K562 (cell line): ENCODE results near the gene ITGB5. TPM values are rescaled to one million over a fixed set of nuclear protein-coding genes. Genes with fewer than 3 reads are reported as not detected.

Source experiments
- ATAC-seq: fragments of 200-7000 bp; cut with Tn5 transposase; 3 replicates; pipeline ENCODE4 v1.9.1; 2020; ENCODE audit warnings: moderate library complexity
- Bru-seq: library from RNA; stranded (reverse); fragments of 400-500 nt; gene quantifications from one replicate; lab custom pipeline; 2021; lab: Mats Ljungman, UMichigan
- BruChase-seq, 2 experiments: library from RNA; stranded (reverse); fragments of 400-500 nt; gene quantifications; one replicate each; lab custom pipeline; 2021; lab: Mats Ljungman, UMichigan
- BruUV-seq: library from RNA; stranded (reverse); fragments of 400-500 nt; replicated peaks from 2 replicates; lab custom pipeline; 2021; lab: Mats Ljungman, UMichigan
- CTCF ChIA-PET: fragments of 300-600 bp; formaldehyde crosslinking; extraction: SDS; loops from one replicate; lab custom pipeline; 2021; ENCODE audit warnings: low intra/inter-chr PET ratio; lab: Yijun Ruan, JAX
- POLR2A ChIA-PET: fragments of 300-600, 350-650 bp; sonication (Branson Sonifier 250); formaldehyde crosslinking; extraction: SDS; loops from one replicate; lab custom pipeline; 2021; ENCODE audit warnings: antibody characterized with exemption, inconsistent platforms; lab: Yijun Ruan, JAX
- DNase-seq, 4 experiments: peaks; one replicate each; pipeline versions ENCODE4 v3.0.0 to v3.0.0-alpha.2; 2011 to 2018; ENCODE audit warnings: low spot score in 3 of 4, mixed read lengths in 3 of 4; ENCODE audit errors: extremely low read depth in 1 of 4
- FAIRE-seq: peaks from 2 replicates; lab custom pipeline; 2011; peaks lifted over from hg19 to GRCh38; lab: Jason Lieb, UNC
- H2AFZ ChIP-seq: 2 replicates; pipeline ENCODE4 v1.6.0; 2011; ENCODE audit warnings: low read depth, low read length, control low read depth, inconsistent platforms
- H3K27ac ChIP-seq: fragments of 200-600 bp; 3 replicates; pipeline ENCODE4 v1.8.0; 2011; ENCODE audit warnings: low read depth, mild to moderate bottlenecking, control low read depth, inconsistent platforms, low read length, moderate library complexity, mixed read lengths; ENCODE audit errors: extremely low read depth
- H3K27me3 ChIP-seq, 2 experiments: fragments of 300-600 bp in 1 of 2; 2 replicates in 1 of 2; 3 replicates in 1 of 2; pipeline versions ENCODE4 v1.6.0 to v1.8.0; 2011; ENCODE audit warnings: inconsistent platforms in 2 of 2, low read length in 2 of 2, mild to moderate bottlenecking in 1 of 2, mixed read lengths in 1 of 2, moderate library complexity in 1 of 2; ENCODE audit not compliant: control insufficient read depth in 2 of 2, insufficient read depth in 2 of 2
- H3K36me3 ChIP-seq: fragments of 300-600 bp; 3 replicates; pipeline ENCODE4 v1.8.0; 2011; ENCODE audit warnings: mild to moderate bottlenecking, low read length, inconsistent platforms; ENCODE audit not compliant: control insufficient read depth, insufficient read depth
- H3K4me1 ChIP-seq, 2 experiments: fragments of 200-600 bp in 1 of 2; replicated peaks in 1 of 2; 2 replicates in 1 of 2; 3 replicates in 1 of 2; pipeline versions ENCODE4 v1.5.1 to v1.8.0; 2011; ENCODE audit warnings: inconsistent platforms in 2 of 2, low read length in 2 of 2, mild to moderate bottlenecking in 1 of 2, mixed read lengths in 1 of 2, moderate library complexity in 1 of 2; ENCODE audit not compliant: control insufficient read depth in 2 of 2, insufficient read depth in 2 of 2
- H3K4me2 ChIP-seq: 2 replicates; pipeline ENCODE4 v1.6.1; 2011; ENCODE audit warnings: low read length, control low read depth, inconsistent platforms, mixed read lengths; ENCODE audit not compliant: insufficient read depth
- H3K4me3 ChIP-seq: fragments of 200-600 bp; sonication (generic), shearing (Covaris generic); 2 replicates; pipeline ENCODE4 v1.5.1; 2016; ENCODE audit warnings: control low read depth, inconsistent platforms
- H3K79me2 ChIP-seq: fragments of 200-600 bp; 3 replicates; pipeline ENCODE4 v1.8.0; 2011; ENCODE audit warnings: low read length, inconsistent platforms; ENCODE audit not compliant: control insufficient read depth, insufficient read depth
- H3K9ac ChIP-seq, 2 experiments: 2 replicates each; pipeline versions ENCODE4 v1.6.0 to v1.6.1; 2011; ENCODE audit warnings: low read depth in 2 of 2, low read length in 2 of 2, control low read depth in 1 of 2, inconsistent platforms in 1 of 2, mild to moderate bottlenecking in 1 of 2, mixed read lengths in 1 of 2; ENCODE audit not compliant: insufficient read depth in 1 of 2
- H3K9me1 ChIP-seq: one replicate; pipeline ENCODE4 v1.6.0; 2011; ENCODE audit warnings: inconsistent platforms, mild to moderate bottlenecking, low read length, moderate library complexity; ENCODE audit not compliant: control insufficient read depth, insufficient read depth
- H3K9me3 ChIP-seq: replicated peaks from 2 replicates; pipeline ENCODE4 v1.5.1; 2011; ENCODE audit warnings: low read depth, low read length, inconsistent platforms; ENCODE audit not compliant: control insufficient read depth, insufficient read depth
- H4K20me1 ChIP-seq: replicated peaks from 2 replicates; pipeline ENCODE4 v1.6.1; 2011; ENCODE audit warnings: low read length, inconsistent platforms, mixed read lengths; ENCODE audit not compliant: control insufficient read depth, insufficient read depth
- HMGXB4 ChIP-seq: sonication (generic); formaldehyde crosslinking; IDR thresholded peaks from 2 replicates; pipeline ENCODE4 v1.8.1; 2023; ENCODE audit warnings: mild to moderate bottlenecking, missing genetic modification reagents
- KDM1A ChIP-seq, 2 experiments: fragments of 450-650 bp; IDR thresholded peaks; 2 replicates each; pipeline ENCODE4 v1.6.1; 2016; ENCODE audit warnings: mild to moderate bottlenecking in 2 of 2
- WHSC1 ChIP-seq: IDR thresholded peaks from one replicate; pipeline ENCODE4 v1.6.1; 2012; ENCODE audit warnings: low read length, control low read depth, inconsistent platforms
- ZNF561 ChIP-seq: fragments of 450-650 bp; formaldehyde crosslinking; conservative IDR thresholded peaks from 2 replicates; pipeline ENCODE4 v1.4.0; 2020; ENCODE audit warnings: mild to moderate bottlenecking, moderate library complexity
- WGBS: fragments of 100-300 bp; shearing (Covaris generic); methylation state at CpG from one replicate; pipeline ENCODE4 v1.1.6; 2016; ENCODE audit warnings: low coverage, mixed read lengths; ENCODE audit not compliant: insufficient coverage; ENCODE audit errors: missing lambda C conversion rate; 5-methylcytosine and 5-hydroxymethylcytosine counted together
- in situ Hi-C: fragments of 300-500 bp; cut with MboI; formaldehyde crosslinking; loops from 4 replicates; pipeline ENCODE4 v1.15.0; 2018; ENCODE audit warnings: inconsistent platforms, mixed read lengths
- intact Hi-C: fragments of 100-400 bp; cut with micrococcal nuclease; formaldehyde crosslinking; loops from 2 replicates; pipeline ENCODE4 v1.14.2; 2022
- long read RNA-seq, 3 experiments: library from polyadenylated mRNA in 2 of 3; library from RNA in 1 of 3; unstranded in 2 of 3; stranded (forward) in 1 of 3; transcript quantifications; one replicate each; pipeline ENCODE4 v2.0.0, GENCODE V29; 2019 to 2022
- polyA minus RNA-seq, 3 experiments: library from RNA; depleted of rRNA, polyadenylated mRNA; stranded (reverse); fragments of >200 nt; gene quantifications; 2 replicates each; pipeline ENCODE4 v1.2.3, GENCODE V29; 2011
- polyA plus RNA-seq, 8 experiments: library from polyadenylated mRNA; depleted of rRNA in 4 of 8; stranded (reverse) in 5 of 8; unstranded in 3 of 8; fragments of >200 nt; fragmentation: Nextera tagmentation in 2 of 8; fragmentation: Illumina TruSeq in 1 of 8; extraction: Ambion mirVana in 2 of 8; extraction: Trizol in 1 of 8; gene quantifications; 2 replicates each; pipeline versions ENCODE4 v1.2.1 to v1.2.3, GENCODE V29; 2011 to 2014; ENCODE audit warnings: inconsistent platforms in 1 of 8, missing spikeins in 1 of 8
- total RNA-seq, 7 experiments: library from RNA; depleted of rRNA in 6 of 7; stranded (reverse); fragments of >200 nt in 6 of 7; fragmentation: Illumina TruSeq in 2 of 7; extraction: Trizol in 2 of 7; gene quantifications; 2 replicates each; pipeline versions ENCODE4 v1.2.1 to v1.2.3, GENCODE V29; 2011 to 2021; ENCODE audit warnings: low replicate concordance in 1 of 7
- TF ChIP-seq, protein P1 (sequence below), 2 experiments: IDR thresholded peaks; 2 replicates each; pipeline ENCODE4 v1.6.1; 2012; ENCODE audit warnings: improper control_type of control experiment in 2 of 2, low read depth in 2 of 2, low read length in 2 of 2, borderline replicate concordance in 1 of 2

ITGB5 gene, protein sequence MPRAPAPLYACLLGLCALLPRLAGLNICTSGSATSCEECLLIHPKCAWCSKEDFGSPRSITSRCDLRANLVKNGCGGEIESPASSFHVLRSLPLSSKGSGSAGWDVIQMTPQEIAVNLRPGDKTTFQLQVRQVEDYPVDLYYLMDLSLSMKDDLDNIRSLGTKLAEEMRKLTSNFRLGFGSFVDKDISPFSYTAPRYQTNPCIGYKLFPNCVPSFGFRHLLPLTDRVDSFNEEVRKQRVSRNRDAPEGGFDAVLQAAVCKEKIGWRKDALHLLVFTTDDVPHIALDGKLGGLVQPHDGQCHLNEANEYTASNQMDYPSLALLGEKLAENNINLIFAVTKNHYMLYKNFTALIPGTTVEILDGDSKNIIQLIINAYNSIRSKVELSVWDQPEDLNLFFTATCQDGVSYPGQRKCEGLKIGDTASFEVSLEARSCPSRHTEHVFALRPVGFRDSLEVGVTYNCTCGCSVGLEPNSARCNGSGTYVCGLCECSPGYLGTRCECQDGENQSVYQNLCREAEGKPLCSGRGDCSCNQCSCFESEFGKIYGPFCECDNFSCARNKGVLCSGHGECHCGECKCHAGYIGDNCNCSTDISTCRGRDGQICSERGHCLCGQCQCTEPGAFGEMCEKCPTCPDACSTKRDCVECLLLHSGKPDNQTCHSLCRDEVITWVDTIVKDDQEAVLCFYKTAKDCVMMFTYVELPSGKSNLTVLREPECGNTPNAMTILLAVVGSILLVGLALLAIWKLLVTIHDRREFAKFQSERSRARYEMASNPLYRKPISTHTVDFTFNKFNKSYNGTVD
- 44.6 and 111 TPM in 2 replicates for total RNA-seq (2011; cell fraction: chromatin; rRNA removed; ENCODE audit: low replicate concordance)
- total RNA-seq (2011; cell fraction: nucleolus; rRNA removed), result 156 and 174 TPM in 2 replicates
- total RNA-seq (2011; cell fraction: nucleoplasm; rRNA removed), result 97.9 and 116 TPM in 2 replicates
- total RNA-seq (2014; rRNA removed) (16.2 and 23.0 TPM in 2 replicates), total RNA-seq (2014; rRNA removed; fragmentation: Illumina TruSeq; extraction: Trizol) (5.0 and 7.3 TPM in 2 replicates), total RNA-seq (2015; rRNA removed; fragmentation: Illumina TruSeq; extraction: Trizol) (2.1 and 2.6 TPM in 2 replicates), total RNA-seq (2021) (17.3 and 23.4 TPM in 2 replicates), polyA plus RNA-seq (2011; rRNA removed) (32.7 and 46.8 TPM in 2 replicates), polyA plus RNA-seq (2014; fragmentation: Illumina TruSeq; extraction: Trizol) (9.9 and 13.4 TPM in 2 replicates), polyA plus RNA-seq (2014; fragmentation: Nextera tagmentation; extraction: Ambion mirVana) (1 to 10 TPM; 1.7 to 2.3 TPM), polyA plus RNA-seq (2014; rRNA removed) (13.6 and 16.4 TPM in 2 replicates), polyA minus RNA-seq (2011; rRNA and poly(A)+ RNA removed) (21.7 and 62.1 TPM in 2 replicates), Bru-seq, nascent RNA (percentile 54 among the genes with signal in this experiment), BruChase-seq, experiment 1, labeled RNA remaining after a 2-hour chase (percentile 54 among the genes with signal in this experiment), BruChase-seq, experiment 2, labeled RNA remaining after a 6-hour chase (percentile 50 among the genes with signal in this experiment)
- polyA plus RNA-seq (2011; cell fraction: cytosol; rRNA removed), result 32.7 and 54.9 TPM in 2 replicates
- 27.1 and 62.6 TPM in 2 replicates for polyA plus RNA-seq (2011; cell fraction: nucleus; rRNA removed)
- 14.7 and 25.7 TPM in 2 replicates for polyA plus RNA-seq (2012)
- 25.3 and 52.3 TPM in 2 replicates for polyA minus RNA-seq (2011; cell fraction: cytosol; rRNA and poly(A)+ RNA removed)
- 20.0 and 20.7 TPM in 2 replicates for polyA minus RNA-seq (2011; cell fraction: nucleus; rRNA and poly(A)+ RNA removed)
- long read RNA-seq, experiment 1, full-length matches to known transcripts, result 117 of 202 reads
- long read RNA-seq, experiment 1, partial matches to known transcripts, result 47 of 202 reads
- long read RNA-seq, experiment 1, other reads (novel, unspliced or antisense), result 38 of 202 reads
- long read RNA-seq, experiment 2, full-length matches to known transcripts, result 5 of 16 reads
- long read RNA-seq, experiment 2, partial matches to known transcripts, result 6 of 16 reads
- long read RNA-seq, experiment 2, other reads (novel, unspliced or antisense), result 5 of 16 reads
- long read RNA-seq, experiment 3, full-length matches to known transcripts, result 2 of 4 reads
- long read RNA-seq, experiment 3, partial matches to known transcripts, result 2 of 4 reads
- long read RNA-seq, experiment 3, other reads (novel, unspliced or antisense), result 0 of 4 reads

DNA sequence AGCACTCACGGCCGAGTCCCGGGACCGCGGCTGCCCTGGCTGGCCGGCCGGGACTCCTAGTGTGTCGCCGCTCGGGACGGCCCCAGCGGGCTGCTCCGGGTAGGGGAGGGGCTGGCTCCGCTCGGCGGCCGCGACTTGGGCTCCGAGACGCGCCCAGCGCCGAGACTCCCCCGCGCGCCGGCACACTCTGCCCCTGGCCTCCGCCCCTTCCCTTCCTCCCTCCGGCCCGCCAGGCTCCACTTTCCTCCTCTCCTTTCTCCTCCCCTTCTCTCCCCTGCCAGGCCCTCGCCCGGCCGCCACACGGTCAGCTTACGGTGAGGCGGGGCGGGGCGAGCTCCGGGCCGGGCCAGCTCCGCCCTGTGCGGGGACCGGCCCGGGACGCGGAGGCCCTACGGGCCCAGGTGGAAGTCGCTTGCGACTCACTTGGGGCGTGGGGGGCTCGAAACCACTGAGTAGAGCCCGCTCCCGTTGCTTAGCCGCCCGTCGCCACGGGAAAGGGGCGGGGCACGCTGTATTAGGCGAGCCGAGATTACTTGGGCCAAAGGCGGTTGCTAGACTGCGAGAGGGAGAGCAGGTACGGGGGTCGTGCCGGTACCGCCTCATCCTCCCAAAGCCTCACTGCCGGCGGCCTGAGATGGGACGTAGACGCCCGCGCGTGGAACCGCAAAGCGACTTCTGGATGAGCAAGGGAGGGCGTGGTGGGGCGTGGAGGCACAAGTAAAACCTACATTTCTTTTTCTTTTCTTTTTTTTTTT, at the start of gene ITGB5:
TSS of gene ITGB5 (minus strand) at position 189 of the 755 bp plus-strand sequence. CDS start 365 bp downstream, outside the sequence.
- in situ Hi-C loops (no loop called here), intact Hi-C loops (loop anchor here (5.0 to 10.0 kb wide), 2 partner anchors 53 to 115 kb away; no protein-coding TSS in a partner anchor)
- no TSS peak for BruUV-seq
- H3K4me3 ChIP-seq, result peak within 1 kb of the TSS; percentile 60
- H3K4me1 ChIP-seq, result peaks cover 18 to 22% of the 10 kb centered on the region in 2 experiments; a peak in 4 of 5 replicates
- H3K9me1 ChIP-seq, result no peaks in the 10 kb centered on the region
- 10% methylated on average over 10 of the region's 78 CpGs for WGBS
- ATAC-seq, result peak; percentile 88
- POLR2A ChIA-PET, result interaction anchor here (0.7 kb wide), 1 partner anchor 25 kb away, joined by 4 read pairs; no protein-coding TSS in a partner anchor
- peak; percentile 74 to 80 (median 78) for DNase-seq
- H3K9ac ChIP-seq, result peak within 1 kb of the TSS; percentile 62 to 91; a peak in 3 of 4 replicates
- peak; percentile 37 for FAIRE-seq
- no peaks in the 10 kb centered on the region for H3K36me3 ChIP-seq
- H2AFZ ChIP-seq, result peak within 1 kb of the TSS; percentile 79
- peak within 1 kb of the TSS; percentile 52; the same call in 2 of the 3 replicates for H3K27ac ChIP-seq
- peak within 1 kb of the TSS; percentile 78 for H3K4me2 ChIP-seq
- no peaks in the 10 kb centered on the region for H3K9me3 ChIP-seq
- H4K20me1 ChIP-seq, result no peaks in the 10 kb centered on the region
- no peaks in the 10 kb centered on the region; a peak in 1 of 5 replicates for H3K27me3 ChIP-seq
- peaks cover 12% of the 10 kb centered on the region; the same call in 2 of the 3 replicates for H3K79me2 ChIP-seq
- CTCF ChIA-PET, result no interaction called here
- TF ChIP-seq, protein P1, sequence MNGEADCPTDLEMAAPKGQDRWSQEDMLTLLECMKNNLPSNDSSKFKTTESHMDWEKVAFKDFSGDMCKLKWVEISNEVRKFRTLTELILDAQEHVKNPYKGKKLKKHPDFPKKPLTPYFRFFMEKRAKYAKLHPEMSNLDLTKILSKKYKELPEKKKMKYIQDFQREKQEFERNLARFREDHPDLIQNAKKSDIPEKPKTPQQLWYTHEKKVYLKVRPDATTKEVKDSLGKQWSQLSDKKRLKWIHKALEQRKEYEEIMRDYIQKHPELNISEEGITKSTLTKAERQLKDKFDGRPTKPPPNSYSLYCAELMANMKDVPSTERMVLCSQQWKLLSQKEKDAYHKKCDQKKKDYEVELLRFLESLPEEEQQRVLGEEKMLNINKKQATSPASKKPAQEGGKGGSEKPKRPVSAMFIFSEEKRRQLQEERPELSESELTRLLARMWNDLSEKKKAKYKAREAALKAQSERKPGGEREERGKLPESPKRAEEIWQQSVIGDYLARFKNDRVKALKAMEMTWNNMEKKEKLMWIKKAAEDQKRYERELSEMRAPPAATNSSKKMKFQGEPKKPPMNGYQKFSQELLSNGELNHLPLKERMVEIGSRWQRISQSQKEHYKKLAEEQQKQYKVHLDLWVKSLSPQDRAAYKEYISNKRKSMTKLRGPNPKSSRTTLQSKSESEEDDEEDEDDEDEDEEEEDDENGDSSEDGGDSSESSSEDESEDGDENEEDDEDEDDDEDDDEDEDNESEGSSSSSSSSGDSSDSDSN (IDR thresholded peaks at IDR 0.05; ENCODE audit: borderline replicate concordance in 1 of 2, low read depth in 2 of 2, low read length in 2 of 2), result peak; percentile 97 to 100
- TF ChIP-seq KDM1A (IDR thresholded peaks at IDR 0.05) (peak in 1 of 2 experiments; percentile 24; a peak in 1 of 4 replicates), ZNF561 (CRISPR knock-in tag) (no peak), WHSC1 (no peak), HMGXB4 (CRISPR knock-in tag) (no peak)
